ENCODE data around the gene TMED7.

DNA sequence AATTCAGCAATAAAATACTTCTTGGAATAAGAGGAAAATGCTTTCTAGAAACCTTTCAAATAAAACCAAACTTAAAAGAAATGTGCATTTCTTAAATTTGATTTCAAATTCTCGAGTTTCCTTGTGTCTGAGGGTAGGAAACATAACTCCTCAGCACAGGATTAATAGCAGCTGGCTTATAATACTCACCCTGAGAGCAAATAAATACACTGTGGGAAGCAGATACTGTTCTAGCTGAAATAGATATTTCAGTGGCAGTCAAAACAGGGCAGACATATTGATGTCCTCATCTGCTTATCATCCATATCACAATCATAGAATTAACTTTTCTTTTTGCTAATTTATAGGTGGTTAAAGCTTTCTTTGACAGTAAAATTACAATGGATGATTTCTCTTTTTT is 57.2 kb downstream of the TMED7 start:
- no peak for TF ChIP-seq POLR2A (IDR thresholded peaks at IDR 0.05)
- TF ChIP-seq, protein P1, sequence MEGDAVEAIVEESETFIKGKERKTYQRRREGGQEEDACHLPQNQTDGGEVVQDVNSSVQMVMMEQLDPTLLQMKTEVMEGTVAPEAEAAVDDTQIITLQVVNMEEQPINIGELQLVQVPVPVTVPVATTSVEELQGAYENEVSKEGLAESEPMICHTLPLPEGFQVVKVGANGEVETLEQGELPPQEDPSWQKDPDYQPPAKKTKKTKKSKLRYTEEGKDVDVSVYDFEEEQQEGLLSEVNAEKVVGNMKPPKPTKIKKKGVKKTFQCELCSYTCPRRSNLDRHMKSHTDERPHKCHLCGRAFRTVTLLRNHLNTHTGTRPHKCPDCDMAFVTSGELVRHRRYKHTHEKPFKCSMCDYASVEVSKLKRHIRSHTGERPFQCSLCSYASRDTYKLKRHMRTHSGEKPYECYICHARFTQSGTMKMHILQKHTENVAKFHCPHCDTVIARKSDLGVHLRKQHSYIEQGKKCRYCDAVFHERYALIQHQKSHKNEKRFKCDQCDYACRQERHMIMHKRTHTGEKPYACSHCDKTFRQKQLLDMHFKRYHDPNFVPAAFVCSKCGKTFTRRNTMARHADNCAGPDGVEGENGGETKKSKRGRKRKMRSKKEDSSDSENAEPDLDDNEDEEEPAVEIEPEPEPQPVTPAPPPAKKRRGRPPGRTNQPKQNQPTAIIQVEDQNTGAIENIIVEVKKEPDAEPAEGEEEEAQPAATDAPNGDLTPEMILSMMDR (IDR thresholded peaks at IDR 0.05), result no peak
